ENCODE results near the gene SYTL3. TPM values are rescaled to one million over a fixed set of nuclear protein-coding genes. Genes with fewer than 3 reads are reported as not detected.

The SYTL3 gene
- total and polyA plus RNA-seq, 2 experiments from 2014 or later, result 0.07 TPM; not detected in 1

GRCh38 chr6:158758451-158758860 lies 108.6 kb downstream of the SYTL3 start:
- H3K4me2 ChIP-seq, result no peak overlapping the region; the same call in 1 of the 2 replicates
- H3K36me3 ChIP-seq (ENCODE audit: insufficient read depth), result no peaks in the 10 kb centered on the region
- H3F3A ChIP-seq (replicated peaks; ENCODE audit: low read depth), result peaks cover 8% of the 10 kb centered on the region; the same call in 1 of the 2 replicates
- TF ChIP-seq REST (IDR thresholded peaks at IDR 0.05; ENCODE audit: unreplicated experiment) (no peak), CTCF (conservative IDR thresholded peaks at IDR 0.05; ENCODE audit: low read depth in 2 of 2) (no peak), ZNF114 (CRISPR knock-in tag; IDR thresholded peaks at IDR 0.05) (no peak), ZNF462 (CRISPR knock-in tag; IDR thresholded peaks at IDR 0.05) (no peak), POLR2AphosphoS5 (IDR thresholded peaks at IDR 0.05; ENCODE audit: low read depth) (no peak), CREB1 (CRISPR knock-in tag; IDR thresholded peaks at IDR 0.05; ENCODE audit: low read depth) (no peak), JUNB (IDR thresholded peaks at IDR 0.05; ENCODE audit: unreplicated experiment) (no peak), EZH2phosphoT487 (IDR thresholded peaks at IDR 0.05; ENCODE audit: unreplicated experiment) (no peak), EZH2 (IDR thresholded peaks at IDR 0.05; ENCODE audit: low read depth, unreplicated experiment) (no peak), ETS1 (IDR thresholded peaks at IDR 0.05) (no peak), NANOG (IDR thresholded peaks at IDR 0.05; ENCODE audit: borderline replicate concordance) (no peak)
- H3K4me1 Mint-ChIP-seq, result peaks cover 27% of the 10 kb centered on the region
- peak overlapping the region; percentile 86; the same call in 1 of the 2 replicates for H2AFZ ChIP-seq
- H3K9me2 ChIP-seq (ENCODE audit: insufficient read depth), result no peaks in the 10 kb centered on the region
- H4K20me1 ChIP-seq (replicated peaks; ENCODE audit: insufficient read depth), result no peaks in the 10 kb centered on the region
- peaks cover 27% of the 10 kb centered on the region for H3K27me3 Mint-ChIP-seq (ENCODE audit: insufficient read depth, low read depth, poor library complexity)
- H3K27ac ChIP-seq (ENCODE audit: low read depth), result no peak overlapping the region
- H3K4me3 Mint-ChIP-seq, result no peak overlapping the region
- no peaks in the 10 kb centered on the region for H3K27me3 ChIP-seq (ENCODE audit: insufficient read depth)
- ATAC-seq (peak; percentile 59), DNase-seq (ENCODE audit: low spot score) (peak; percentile 72)
- no peaks in the 10 kb centered on the region for H3K79me2 ChIP-seq (replicated peaks; ENCODE audit: insufficient read depth)
- peaks cover 15% of the 10 kb centered on the region for H3K4me1 ChIP-seq (ENCODE audit: insufficient read depth)
- H3K36me3 Mint-ChIP-seq (ENCODE audit: low read depth), result no peaks in the 10 kb centered on the region
- no peak overlapping the region for H3K4me3 ChIP-seq
- H3K27ac Mint-ChIP-seq, result peak overlapping the region; percentile 43; the same call in 1 of the 2 replicates
- peaks cover 2% of the 10 kb centered on the region; the same call in 2 of the 3 replicates for H3K9me3 Mint-ChIP-seq
